Activated T-helper 1 cell treated with Interleukin-2 at 50 U/mL for 16 hours (primary cell): Measurements from ENCODE around the gene ENOX2.

Experiments used
- DNase-seq: peaks from one replicate; pipeline ENCODE4 v3.0.0-alpha.2; 2020; ENCODE audit warnings: low read depth

Gene ENOX2

DNA sequence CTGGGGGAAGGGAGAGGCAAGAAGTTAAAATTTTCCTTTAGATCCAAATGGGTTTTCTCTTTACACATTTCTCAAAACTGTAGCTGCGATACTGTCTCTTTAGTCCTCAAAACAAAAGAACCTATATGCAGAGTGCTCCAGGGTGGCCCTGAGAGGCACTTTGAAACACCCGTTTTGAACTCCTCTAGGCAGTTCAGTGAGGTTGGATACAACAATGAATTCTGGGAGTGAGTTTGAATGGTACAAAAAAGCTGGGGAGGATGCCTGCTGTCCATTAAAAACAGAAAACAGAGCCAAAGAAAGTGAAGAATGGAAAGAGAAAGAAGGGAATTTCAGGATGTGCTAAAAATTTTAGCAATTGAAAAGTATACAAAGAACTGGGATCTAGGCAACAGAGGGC, 23.1 kb downstream of the ENOX2 start:
- no peak for DNase-seq

DNA sequence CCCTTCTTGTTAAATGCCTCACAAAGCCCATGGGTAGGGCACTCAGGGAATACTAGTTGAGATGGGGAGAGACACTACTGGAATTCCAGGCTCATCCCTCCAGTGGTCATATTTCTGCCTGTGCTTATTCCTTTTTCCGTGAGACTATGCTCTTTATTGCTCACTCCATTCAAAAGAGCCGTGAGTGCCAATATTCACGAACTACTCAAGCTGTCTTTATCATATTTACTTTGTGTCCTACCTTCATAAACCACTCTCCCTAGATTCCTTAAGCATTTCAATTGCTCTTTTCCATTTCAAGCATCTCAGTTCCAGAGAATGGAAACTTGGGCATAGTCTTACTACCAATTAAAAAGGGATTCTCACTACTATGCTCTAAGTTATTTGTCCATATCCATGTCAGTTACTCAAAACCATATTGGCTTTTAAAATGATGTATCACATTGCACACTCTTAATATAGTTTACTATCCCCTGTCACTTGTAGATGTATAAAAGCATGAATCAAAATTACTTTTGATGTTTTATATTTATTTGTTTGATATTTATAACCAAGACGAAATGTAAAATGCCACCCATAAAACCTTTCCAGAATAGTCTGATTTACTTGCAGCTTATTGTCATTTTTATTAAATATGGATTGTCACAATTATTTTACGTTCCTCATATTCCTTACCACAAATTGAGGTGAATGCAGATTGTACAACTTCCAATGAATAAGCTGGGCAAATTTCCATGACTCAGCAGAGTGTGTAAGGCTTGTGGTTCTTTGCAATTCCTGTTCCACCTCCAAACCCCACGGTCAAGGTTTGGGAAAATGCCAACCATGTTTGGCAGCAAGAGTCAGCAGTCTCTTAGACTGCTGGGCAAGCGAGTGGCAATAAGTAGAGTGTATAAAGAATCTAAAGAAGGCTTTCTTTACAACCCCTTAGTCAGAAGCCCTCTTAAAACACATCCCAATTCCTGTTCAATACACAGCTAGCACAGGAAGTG, 24.4 kb downstream of the ENOX2 start:
- no peak for DNase-seq

DNA sequence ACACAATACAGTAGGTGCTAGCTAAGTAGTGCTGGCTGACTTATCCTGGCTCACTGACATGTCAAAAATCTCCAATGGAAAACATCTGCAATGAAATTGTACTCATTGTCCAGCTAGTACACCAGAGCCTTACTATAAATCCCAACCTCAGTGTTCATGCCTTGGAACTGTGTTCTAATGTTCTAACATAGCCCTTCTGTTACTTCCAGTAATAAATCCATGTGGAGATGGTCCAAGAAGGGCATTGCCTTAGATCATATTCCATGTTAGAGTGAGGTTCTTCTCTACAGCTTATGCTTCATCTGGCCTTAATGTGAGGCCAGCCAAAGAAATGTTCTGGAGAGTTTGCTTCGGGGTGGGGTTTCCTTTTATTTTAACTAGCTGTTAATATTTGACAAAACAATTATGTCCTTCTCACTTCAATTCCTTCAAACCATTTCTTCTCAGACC, 25.1 kb downstream of the ENOX2 start:
- DNase-seq, result no peak

DNA sequence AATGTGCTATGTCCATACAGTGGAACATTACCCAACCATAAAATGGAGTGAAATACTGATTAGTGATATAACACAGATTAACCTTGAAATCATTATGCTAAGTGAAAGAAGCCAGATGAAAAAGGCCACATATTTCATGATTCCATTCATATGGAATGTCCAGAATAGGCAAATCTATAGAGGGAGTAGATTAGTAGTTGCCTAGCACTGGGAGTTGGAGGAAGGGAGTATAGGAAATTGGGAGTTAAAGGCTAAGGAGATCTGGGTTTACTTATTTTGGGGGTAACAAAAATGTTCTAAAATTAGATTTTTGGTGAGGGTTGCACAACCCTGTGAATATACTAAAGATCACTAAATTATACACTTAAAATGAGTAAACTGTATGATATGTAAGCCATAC, 26.8 kb downstream of the ENOX2 start:
- no peak for DNase-seq

DNA sequence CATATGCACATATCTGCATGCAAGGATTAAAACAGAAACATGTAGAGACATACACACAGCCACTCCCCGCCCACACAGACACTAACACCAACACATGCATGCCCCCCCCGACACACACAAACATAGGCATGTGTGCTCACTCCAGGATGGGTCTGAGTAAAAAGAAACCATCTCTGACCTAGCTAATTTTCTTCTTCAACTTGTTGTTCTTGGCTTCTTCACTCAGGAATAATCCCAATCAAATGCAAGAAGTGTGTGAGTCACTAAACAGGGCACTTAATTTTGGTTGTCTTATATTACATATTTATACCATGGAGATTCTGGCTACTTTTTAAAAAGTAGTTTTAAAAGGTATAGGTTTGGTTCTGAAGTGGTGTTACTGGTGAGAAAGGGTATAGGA, 28.3 kb downstream of the ENOX2 start:
- DNase-seq, result no peak

DNA sequence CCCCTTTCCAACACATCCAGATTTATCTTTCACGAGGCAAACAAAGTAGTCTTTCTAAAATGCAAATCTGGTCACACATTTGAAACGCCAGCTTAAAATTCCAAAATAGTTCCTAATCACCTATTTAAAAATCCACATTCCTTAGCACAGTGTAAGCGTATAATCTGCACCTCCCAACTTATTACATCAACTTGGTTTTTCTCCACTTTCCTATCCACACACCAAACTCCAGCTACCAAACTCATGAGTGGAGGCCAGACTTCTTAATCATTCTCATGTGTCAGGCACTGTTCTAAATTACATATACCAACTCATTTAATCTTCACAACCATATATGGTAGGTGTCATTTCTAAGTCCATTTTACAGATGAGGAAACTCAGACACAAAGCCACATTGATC, 33.8 kb downstream of the ENOX2 start:
- DNase-seq, result no peak

DNA sequence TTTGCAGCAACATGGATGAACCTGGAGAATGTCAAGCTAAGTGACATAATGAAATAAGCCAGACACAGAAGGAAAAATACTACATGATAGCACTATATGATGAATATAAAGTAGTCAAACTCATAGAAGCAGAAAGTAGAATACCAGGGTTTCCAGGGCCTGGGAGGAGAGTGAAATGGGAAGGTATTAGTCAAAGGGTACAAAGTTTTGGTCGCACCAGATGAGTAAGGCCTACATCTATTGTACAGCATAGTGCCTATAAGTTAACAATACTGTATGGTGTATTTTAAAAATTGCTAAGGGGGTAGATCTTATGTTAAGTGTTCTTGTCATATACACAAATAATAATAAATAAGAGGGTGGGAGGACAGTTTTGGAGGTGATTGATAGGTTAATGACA, 41.5 kb downstream of the ENOX2 start:
- DNase-seq, result no peak

DNA sequence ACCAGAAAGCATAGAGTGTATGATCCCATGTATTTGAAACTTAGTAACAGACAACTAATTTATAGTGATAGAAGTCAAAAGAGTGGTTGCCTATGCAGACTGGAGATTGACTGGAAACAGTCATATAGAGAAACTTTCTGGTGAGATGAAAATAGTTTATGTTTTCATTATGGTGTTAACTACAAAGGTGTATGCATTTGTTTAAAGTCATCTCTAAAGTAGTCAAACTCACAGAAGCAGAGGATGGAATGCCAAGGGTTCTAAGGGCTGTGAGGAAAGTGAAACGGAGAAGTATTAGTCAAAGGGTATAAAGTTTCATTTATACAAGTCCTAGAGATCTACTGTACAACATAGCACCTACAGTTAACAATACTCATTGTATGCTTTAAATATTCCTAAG, 45.8 kb downstream of the ENOX2 start:
- no peak for DNase-seq

DNA sequence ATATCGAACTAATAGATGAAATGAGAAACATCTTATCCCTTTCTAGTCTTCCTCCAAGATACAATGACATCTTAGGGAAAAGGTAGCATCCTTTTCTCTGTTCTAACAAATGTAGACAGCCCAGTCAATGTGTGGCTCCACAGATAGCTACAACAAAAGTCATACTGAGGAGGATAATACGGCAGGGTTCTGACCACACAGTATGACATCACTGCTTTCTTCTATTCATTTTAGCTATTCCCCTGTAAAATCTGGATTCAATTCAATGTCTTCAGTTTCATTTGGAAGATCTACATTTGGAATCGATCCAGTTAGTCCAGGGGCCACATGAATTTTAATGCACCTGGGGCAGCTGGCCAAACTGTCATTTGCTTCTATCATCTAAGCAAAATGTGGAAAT, 51.4 kb downstream of the ENOX2 start:
- DNase-seq, result no peak

DNA sequence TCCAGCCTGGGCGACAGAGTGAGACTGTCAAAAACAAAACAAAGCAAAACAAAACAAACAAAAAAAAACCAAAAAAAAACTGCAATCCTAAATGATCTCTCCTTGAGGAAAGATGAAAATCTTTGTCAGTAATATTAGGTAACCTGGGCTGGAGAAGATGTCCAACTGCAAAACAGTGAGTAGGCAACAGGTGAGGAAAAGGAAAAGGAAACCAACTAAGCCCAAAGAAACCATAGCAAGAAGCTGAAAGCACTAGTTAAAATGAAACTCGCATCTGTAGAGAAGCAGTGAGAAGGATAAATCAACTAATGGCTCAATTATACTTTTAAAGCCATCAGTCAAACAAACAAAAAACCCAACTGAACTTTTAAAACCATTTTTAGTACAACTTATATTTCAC, 54.2 kb downstream of the ENOX2 start:
- DNase-seq, result no peak

DNA sequence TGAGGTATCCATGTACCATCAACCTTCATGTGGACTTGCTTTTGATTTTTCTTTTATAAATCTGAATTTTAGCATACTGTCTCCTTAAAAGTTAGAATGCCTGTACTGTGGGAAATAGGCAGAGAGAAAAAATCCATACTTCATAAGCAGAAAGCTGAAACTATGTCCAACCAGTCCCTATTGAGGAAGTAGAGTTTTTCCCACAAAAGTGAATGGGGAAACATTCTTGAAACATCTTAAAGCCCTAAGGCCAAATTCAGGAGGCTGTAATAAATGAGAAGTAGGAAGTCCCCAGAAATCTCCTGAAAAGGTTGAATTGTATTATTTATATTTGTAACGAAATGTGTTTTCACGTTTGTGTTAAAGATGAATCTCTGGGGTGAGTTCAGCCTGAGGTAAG, 56.3 kb downstream of the ENOX2 start:
- no peak for DNase-seq

DNA sequence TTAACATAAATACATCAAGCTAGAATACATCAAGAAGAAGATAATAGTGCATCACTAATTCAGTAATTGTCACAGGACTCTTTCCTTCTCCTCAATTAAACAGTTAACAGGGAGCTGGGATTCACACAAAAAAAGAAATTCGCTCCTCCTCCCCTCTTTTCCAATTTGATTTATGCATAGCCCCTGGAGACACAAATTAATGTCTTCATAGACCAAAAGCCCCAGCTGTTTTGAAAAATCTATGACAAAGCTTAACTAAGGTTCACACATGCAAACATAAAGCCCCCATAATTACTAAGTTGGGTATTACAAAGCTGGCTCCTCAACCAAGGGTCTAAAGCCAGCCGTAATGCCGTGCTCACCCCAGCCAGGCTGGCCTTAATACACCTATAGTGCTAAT, 61.2 kb downstream of the ENOX2 start:
- no peak for DNase-seq

DNA sequence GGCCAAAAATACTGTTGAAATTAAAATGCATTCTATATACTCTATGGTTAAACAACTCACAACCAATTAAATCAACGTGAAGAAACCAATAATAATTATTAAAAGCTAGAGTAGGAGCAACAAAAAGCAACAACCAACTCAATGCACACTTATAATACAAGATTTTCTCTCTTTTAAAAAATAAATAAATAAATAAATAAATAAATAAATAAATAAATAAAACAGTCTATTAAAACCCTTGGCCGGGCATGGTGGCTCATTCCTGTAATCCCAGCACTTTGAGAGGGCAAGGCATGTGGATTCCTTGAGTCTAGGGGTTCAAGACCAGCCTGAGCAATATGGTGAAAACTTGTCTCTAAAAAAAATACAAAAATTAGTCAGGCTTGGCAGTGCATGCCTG, 62.7 kb downstream of the ENOX2 start:
- DNase-seq, result no peak

DNA sequence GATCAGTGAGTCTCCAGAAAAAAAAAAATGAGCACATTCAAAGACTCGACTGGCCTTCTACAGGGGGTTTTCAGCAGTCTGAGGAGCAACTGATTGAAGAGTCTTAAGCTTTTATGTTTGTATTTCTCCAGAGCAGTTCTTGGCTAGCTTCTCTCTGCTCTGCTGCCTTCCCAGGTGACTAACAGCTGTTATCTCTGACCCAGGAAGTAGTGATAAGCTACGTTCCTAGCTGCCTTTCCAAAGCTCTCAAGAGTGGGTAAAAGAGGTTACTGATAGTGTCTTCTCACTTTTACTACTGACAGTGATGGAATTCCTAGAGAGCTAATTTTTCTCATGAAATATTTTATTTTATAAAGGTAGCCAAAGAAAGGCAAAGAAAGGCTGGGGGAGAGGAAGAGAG, 66.6 kb downstream of the ENOX2 start:
- DNase-seq, result no peak

DNA sequence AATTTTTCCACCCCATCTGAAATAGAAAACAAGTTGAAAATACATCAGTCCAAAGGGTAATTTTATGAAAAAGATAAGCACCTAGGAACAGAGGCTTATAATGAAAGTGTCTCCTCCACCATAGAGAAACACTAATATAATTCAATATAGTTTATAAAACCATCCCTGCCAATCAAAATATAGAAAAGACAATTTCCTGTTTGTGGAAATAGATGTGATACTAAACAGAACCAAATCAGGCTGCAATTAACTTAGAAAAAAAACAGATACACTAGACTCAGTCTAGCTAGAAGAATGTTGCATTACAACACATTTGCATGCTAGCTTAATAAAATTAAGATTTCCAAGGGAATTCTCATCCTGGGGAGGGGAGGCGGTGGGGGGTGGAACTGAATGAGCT, 68.2 kb downstream of the ENOX2 start:
- no peak for DNase-seq

DNA sequence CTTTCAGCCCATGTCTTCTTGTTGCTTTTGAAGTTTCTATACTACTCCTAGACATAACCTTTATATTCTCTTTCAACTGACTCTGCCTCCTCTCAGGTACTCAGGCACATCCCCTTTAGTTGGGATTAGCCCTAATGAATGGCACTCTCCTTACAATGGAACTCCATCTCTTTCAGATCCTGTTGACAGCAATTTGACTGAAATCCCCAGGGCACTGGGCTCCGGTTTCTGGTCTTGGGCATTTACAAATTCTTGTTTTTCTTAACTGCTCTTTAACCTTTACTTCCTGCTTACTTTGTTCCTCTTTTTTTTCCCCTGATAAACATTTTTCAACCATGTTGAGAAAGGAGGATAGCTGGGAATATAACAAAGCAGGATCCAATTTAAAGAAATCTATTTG, 68.9 kb downstream of the ENOX2 start:
- DNase-seq, result no peak

DNA sequence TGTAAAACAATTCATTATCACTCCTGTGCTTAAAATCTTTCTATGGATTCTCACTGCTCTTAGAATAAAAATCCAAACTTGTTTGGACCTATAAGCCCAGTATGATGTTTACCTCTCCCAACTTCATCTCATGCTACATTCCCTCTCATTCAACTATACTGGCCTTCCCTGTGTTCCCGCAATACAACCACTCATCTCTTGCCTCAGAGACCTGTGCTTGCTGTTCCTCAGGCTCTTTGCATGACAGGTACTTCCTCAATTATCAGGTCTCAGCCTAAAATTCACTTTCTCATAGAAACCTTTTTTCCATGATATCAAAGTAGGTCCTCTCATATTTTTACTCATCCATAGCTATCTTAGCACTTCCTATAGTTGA, 71.7 kb downstream of the ENOX2 start:
- no peak for DNase-seq

DNA sequence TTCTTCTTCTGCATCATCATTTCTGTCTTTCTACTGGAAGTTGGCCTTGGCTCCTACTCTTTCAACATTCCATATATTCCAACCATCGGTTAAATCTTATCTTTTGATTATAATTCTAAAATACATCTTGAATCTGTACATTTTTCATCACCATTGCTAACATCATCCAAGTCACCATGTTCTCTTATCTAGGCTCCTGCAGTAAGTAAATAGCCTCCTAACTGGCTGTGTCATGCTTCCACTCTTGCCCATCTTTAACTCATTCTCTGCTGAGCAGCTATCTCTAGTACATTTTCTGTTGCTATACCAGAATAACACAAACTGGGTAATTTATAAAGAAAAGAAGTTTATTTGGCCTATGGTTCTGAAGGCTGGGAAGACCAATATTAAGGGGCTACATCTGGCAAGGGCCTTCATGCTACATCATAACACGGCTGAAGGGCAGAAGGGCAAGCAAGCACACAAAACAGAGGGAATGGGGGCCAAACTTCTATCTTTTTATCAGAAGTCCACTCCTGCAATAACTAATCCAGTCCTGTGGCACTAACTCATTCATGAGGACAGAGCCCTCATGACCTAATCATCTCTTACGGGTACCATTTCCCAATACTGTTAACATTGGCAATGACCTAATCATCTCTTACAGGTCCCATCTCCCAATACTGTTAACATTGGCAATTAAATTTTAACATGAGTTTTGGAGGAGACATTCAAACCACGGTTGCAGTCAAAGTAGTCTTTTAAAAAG, 72.2 kb downstream of the ENOX2 start:
- DNase-seq, result no peak

DNA sequence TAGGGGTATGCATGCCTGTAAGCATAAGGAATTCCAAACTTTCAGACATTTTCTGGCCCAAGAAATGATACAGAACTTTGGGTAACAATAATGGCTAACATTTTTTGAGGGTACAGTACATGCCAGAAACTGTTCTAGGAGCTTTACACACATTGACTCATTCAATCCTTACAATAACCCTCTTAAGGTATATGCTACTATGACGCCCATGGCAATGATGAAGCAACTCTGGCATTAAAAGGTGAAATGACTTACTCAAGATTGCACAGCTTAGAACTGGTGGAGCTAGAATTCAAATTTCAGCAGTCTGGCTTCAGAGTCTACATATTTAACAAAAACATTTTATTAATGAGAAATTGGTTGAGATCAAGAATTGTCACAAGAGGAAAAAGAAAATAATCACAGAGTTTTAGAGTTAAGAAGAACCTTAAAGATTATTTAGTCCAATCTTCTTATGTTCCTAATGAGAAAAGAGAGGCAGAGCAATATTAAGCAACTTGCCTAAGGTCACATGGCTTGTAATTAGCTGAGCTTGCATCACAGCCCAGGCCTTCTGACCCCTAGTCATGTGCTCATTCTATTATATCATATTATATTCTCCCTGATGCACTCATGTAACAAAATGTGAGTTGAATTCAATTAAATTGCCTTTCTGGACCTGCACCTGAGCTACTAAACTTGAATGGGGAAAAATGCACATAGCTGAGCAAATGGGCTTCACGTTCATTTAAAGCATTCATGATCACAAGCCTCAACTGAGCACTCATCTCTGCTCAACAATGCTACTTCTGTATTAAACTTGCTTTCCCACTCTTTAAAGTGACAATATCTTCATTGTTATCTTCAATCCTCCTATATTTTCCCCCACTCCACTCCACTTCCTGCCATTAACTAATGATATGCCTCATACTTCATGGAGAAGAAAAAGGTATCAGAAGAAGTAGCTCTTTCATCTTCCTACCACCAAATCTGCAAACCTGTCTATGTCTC, 73.2 kb downstream of the ENOX2 start:
- no peak for DNase-seq

DNA sequence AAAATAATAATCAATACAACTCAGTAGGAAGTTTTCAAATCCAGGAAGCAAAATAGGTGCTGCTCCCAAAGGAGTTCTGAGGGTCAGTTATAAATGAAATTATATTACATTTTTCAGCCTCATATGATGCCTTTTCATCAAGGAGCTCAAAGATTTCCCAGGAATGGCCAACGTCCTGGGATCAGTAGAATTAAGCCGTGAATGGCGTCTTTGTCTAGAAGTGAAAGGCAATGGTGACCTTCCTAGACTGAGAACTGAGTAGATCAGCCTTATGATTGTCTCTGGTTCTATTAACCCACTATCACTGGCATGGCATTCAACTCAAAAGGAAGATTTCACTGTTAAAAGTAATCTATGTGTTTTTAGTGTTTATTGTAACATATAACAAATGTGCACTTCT, 74.4 kb downstream of the ENOX2 start:
- DNase-seq, result no peak

DNA sequence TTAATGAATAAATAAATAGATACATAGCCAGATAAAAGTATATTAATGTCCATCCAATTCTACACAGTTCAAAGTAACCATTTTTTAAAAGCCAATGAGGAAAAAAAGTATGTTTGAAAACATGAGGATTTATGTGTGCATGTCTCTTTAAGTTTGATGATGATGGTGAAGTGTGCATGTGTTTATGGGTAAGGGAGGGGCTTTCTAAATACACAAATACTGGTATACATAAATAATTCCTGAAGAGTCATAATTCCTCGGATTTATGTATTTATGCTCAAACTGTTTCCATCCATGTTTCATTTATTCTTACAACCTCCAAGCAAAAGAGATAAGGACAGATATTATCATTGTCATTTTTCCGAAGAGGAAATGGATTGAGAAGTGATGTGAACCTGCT, 75.4 kb downstream of the ENOX2 start:
- DNase-seq, result no peak

DNA sequence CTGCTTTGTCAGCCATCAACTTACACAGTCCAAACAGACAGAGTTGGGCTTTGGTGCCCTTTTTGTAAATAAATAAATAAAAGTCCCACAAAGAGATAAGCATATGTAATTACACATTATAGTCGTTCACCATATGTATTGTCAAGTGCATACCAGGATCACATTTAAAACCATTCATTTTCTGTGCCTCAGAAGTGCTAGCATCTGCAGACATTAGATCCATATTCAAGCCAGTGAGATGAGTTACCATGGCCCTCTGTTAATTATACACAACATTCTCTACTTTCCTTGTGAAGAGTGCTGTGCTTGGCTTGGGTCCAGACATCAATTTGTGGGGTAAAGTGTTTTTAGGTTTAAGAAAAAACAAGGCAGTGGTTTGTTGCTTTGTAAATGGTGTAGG, 76.8 kb downstream of the ENOX2 start:
- DNase-seq, result no peak
